K562 (cell line): ENCODE measurements around the gene TM7SF2. TPM values are rescaled to one million over a fixed set of nuclear protein-coding genes. Genes with fewer than 3 reads are reported as not detected.

ENCODE experiments used
- ATAC-seq: fragments of 200-7000 bp; cut with Tn5 transposase; 3 replicates; pipeline ENCODE4 v1.9.1; 2020; ENCODE audit warnings: moderate library complexity
- BruUV-seq: library from RNA; stranded (reverse); fragments of 400-500 nt; replicated peaks from 2 replicates; lab custom pipeline; 2021; lab: Mats Ljungman, UMichigan
- CTCF ChIA-PET: fragments of 300-600 bp; formaldehyde crosslinking; extraction: SDS; loops from one replicate; lab custom pipeline; 2021; ENCODE audit warnings: low intra/inter-chr PET ratio; lab: Yijun Ruan, JAX
- POLR2A ChIA-PET: fragments of 300-600, 350-650 bp; sonication (Branson Sonifier 250); formaldehyde crosslinking; extraction: SDS; loops from one replicate; lab custom pipeline; 2021; ENCODE audit warnings: antibody characterized with exemption, inconsistent platforms; lab: Yijun Ruan, JAX
- DNase-seq, 4 experiments: peaks; one replicate each; pipeline versions ENCODE4 v3.0.0 to v3.0.0-alpha.2; 2011 to 2018; ENCODE audit warnings: low spot score in 3 of 4, mixed read lengths in 3 of 4; ENCODE audit errors: extremely low read depth in 1 of 4
- FAIRE-seq: peaks from 2 replicates; lab custom pipeline; 2011; peaks lifted over from hg19 to GRCh38; lab: Jason Lieb, UNC
- H2AFZ ChIP-seq: 2 replicates; pipeline ENCODE4 v1.6.0; 2011; ENCODE audit warnings: low read depth, low read length, control low read depth, inconsistent platforms
- H3K27ac ChIP-seq: fragments of 200-600 bp; 3 replicates; pipeline ENCODE4 v1.8.0; 2011; ENCODE audit warnings: low read depth, mild to moderate bottlenecking, control low read depth, inconsistent platforms, low read length, moderate library complexity, mixed read lengths; ENCODE audit errors: extremely low read depth
- H3K27me3 ChIP-seq, 2 experiments: fragments of 300-600 bp in 1 of 2; 2 replicates in 1 of 2; 3 replicates in 1 of 2; pipeline versions ENCODE4 v1.6.0 to v1.8.0; 2011; ENCODE audit warnings: inconsistent platforms in 2 of 2, low read length in 2 of 2, mild to moderate bottlenecking in 1 of 2, mixed read lengths in 1 of 2, moderate library complexity in 1 of 2; ENCODE audit not compliant: control insufficient read depth in 2 of 2, insufficient read depth in 2 of 2
- H3K36me3 ChIP-seq: fragments of 300-600 bp; 3 replicates; pipeline ENCODE4 v1.8.0; 2011; ENCODE audit warnings: mild to moderate bottlenecking, low read length, inconsistent platforms; ENCODE audit not compliant: control insufficient read depth, insufficient read depth
- H3K4me1 ChIP-seq, 2 experiments: fragments of 200-600 bp in 1 of 2; replicated peaks in 1 of 2; 2 replicates in 1 of 2; 3 replicates in 1 of 2; pipeline versions ENCODE4 v1.5.1 to v1.8.0; 2011; ENCODE audit warnings: inconsistent platforms in 2 of 2, low read length in 2 of 2, mild to moderate bottlenecking in 1 of 2, mixed read lengths in 1 of 2, moderate library complexity in 1 of 2; ENCODE audit not compliant: control insufficient read depth in 2 of 2, insufficient read depth in 2 of 2
- H3K4me2 ChIP-seq: 2 replicates; pipeline ENCODE4 v1.6.1; 2011; ENCODE audit warnings: low read length, control low read depth, inconsistent platforms, mixed read lengths; ENCODE audit not compliant: insufficient read depth
- H3K4me3 ChIP-seq: fragments of 200-600 bp; sonication (generic), shearing (Covaris generic); 2 replicates; pipeline ENCODE4 v1.5.1; 2016; ENCODE audit warnings: control low read depth, inconsistent platforms
- H3K79me2 ChIP-seq: fragments of 200-600 bp; 3 replicates; pipeline ENCODE4 v1.8.0; 2011; ENCODE audit warnings: low read length, inconsistent platforms; ENCODE audit not compliant: control insufficient read depth, insufficient read depth
- H3K9ac ChIP-seq, 2 experiments: 2 replicates each; pipeline versions ENCODE4 v1.6.0 to v1.6.1; 2011; ENCODE audit warnings: low read depth in 2 of 2, low read length in 2 of 2, control low read depth in 1 of 2, inconsistent platforms in 1 of 2, mild to moderate bottlenecking in 1 of 2, mixed read lengths in 1 of 2; ENCODE audit not compliant: insufficient read depth in 1 of 2
- H3K9me1 ChIP-seq: one replicate; pipeline ENCODE4 v1.6.0; 2011; ENCODE audit warnings: inconsistent platforms, mild to moderate bottlenecking, low read length, moderate library complexity; ENCODE audit not compliant: control insufficient read depth, insufficient read depth
- H3K9me3 ChIP-seq: replicated peaks from 2 replicates; pipeline ENCODE4 v1.5.1; 2011; ENCODE audit warnings: low read depth, low read length, inconsistent platforms; ENCODE audit not compliant: control insufficient read depth, insufficient read depth
- H4K20me1 ChIP-seq: replicated peaks from 2 replicates; pipeline ENCODE4 v1.6.1; 2011; ENCODE audit warnings: low read length, inconsistent platforms, mixed read lengths; ENCODE audit not compliant: control insufficient read depth, insufficient read depth
- CEBPB ChIP-seq: fragments of 450-650 bp; IDR thresholded peaks from 2 replicates; pipeline ENCODE4 v1.6.1; 2016; ENCODE audit warnings: missing genetic modification characterization, missing compliant biosample characterization
- ZNF76 ChIP-seq: fragments of 250-450 bp; sonication (Bioruptor Pico); IDR thresholded peaks from 2 replicates; pipeline ENCODE4 v1.4.0; 2020; ENCODE audit warnings: mild to moderate bottlenecking, moderate library complexity, borderline replicate concordance
- WGBS: fragments of 100-300 bp; shearing (Covaris generic); methylation state at CpG from one replicate; pipeline ENCODE4 v1.1.6; 2016; ENCODE audit warnings: low coverage, mixed read lengths; ENCODE audit not compliant: insufficient coverage; ENCODE audit errors: missing lambda C conversion rate; 5-methylcytosine and 5-hydroxymethylcytosine counted together
- in situ Hi-C: fragments of 300-500 bp; cut with MboI; formaldehyde crosslinking; loops from 4 replicates; pipeline ENCODE4 v1.15.0; 2018; ENCODE audit warnings: inconsistent platforms, mixed read lengths
- intact Hi-C: fragments of 100-400 bp; cut with micrococcal nuclease; formaldehyde crosslinking; loops from 2 replicates; pipeline ENCODE4 v1.14.2; 2022
- polyA plus RNA-seq, 8 experiments: library from polyadenylated mRNA; depleted of rRNA in 4 of 8; stranded (reverse) in 5 of 8; unstranded in 3 of 8; fragments of >200 nt; fragmentation: Nextera tagmentation in 2 of 8; fragmentation: Illumina TruSeq in 1 of 8; extraction: Ambion mirVana in 2 of 8; extraction: Trizol in 1 of 8; gene quantifications; 2 replicates each; pipeline versions ENCODE4 v1.2.1 to v1.2.3, GENCODE V29; 2011 to 2014; ENCODE audit warnings: inconsistent platforms in 1 of 8, missing spikeins in 1 of 8
- total RNA-seq, 7 experiments: library from RNA; depleted of rRNA in 6 of 7; stranded (reverse); fragments of >200 nt in 6 of 7; fragmentation: Illumina TruSeq in 2 of 7; extraction: Trizol in 2 of 7; gene quantifications; 2 replicates each; pipeline versions ENCODE4 v1.2.1 to v1.2.3, GENCODE V29; 2011 to 2021; ENCODE audit warnings: low replicate concordance in 1 of 7
- TF ChIP-seq, protein P1 (sequence below): fragments of 450-650 bp; formaldehyde crosslinking; IDR thresholded peaks from 2 replicates; pipeline ENCODE4 v1.4.0; 2020; ENCODE audit warnings: mild to moderate bottlenecking
- TF ChIP-seq, protein P2 (sequence below): fragments of 250-450 bp; sonication (Bioruptor Pico); IDR thresholded peaks from 2 replicates; pipeline ENCODE4 v1.5.0; 2021

The TM7SF2 gene
- total and polyA plus RNA-seq, 9 of the 15 experiments (the other 6 are each of a cell fraction or from before 2014, with no cell fraction given): 1.2 to 22.0 (median 14.3) TPM

DNA sequence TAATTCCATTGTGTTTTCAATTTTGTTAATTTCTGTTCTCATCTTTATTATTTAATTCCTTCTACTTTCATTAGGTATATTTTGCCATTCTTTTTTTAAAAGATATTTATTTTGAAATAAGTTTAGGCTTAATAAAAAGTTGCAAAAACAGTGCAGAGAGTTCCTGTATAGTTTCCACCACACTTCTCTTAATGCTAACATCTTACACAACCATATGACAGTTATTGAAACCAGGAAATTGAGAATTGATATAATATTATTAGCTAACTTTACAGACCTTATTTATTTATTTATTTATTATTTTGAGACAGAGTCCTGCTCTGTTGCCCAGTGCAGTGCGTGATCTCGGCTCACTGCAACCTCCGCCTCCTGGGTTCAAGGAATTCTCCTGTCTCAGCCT lies 44.6 kb downstream of the TM7SF2 start:
- Histone ChIP-seq H3K9ac (no peak overlapping the region), H2AFZ (no peak overlapping the region), H3K9me3 (no peaks in the 10 kb centered on the region), H3K27me3 (no peaks in the 10 kb centered on the region), H3K27ac (no peak overlapping the region), H3K4me2 (no peak overlapping the region), H3K4me1 (peaks cover 8 to 11% of the 10 kb centered on the region in 2 experiments), H3K9me1 (no peaks in the 10 kb centered on the region), H3K36me3 (no peaks in the 10 kb centered on the region), H3K79me2 (no peaks in the 10 kb centered on the region), H3K4me3 (no peak overlapping the region), H4K20me1 (no peaks in the 10 kb centered on the region)
- no peak for FAIRE-seq
- no peak for DNase-seq
- ChIA-PET CTCF (no interaction called here), POLR2A (interaction anchor here (2.1 to 5.4 kb wide), 2 partner anchors 9 to 14 kb away, joined by 5 to 39 read pairs; partner anchors contain the start of gene SPDYC)
- ATAC-seq: no peak
- WGBS: 96% methylated on average over 3 of the region's 3 CpGs
- TF ChIP-seq ZNF76 (CRISPR knock-in tag): no peak
- TF ChIP-seq, protein P1, sequence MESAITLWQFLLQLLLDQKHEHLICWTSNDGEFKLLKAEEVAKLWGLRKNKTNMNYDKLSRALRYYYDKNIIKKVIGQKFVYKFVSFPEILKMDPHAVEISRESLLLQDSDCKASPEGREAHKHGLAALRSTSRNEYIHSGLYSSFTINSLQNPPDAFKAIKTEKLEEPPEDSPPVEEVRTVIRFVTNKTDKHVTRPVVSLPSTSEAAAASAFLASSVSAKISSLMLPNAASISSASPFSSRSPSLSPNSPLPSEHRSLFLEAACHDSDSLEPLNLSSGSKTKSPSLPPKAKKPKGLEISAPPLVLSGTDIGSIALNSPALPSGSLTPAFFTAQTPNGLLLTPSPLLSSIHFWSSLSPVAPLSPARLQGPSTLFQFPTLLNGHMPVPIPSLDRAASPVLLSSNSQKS: no peak
- no TSS peak for BruUV-seq
- intact Hi-C loops: no loop called here
- in situ Hi-C loops: no loop called here

DNA sequence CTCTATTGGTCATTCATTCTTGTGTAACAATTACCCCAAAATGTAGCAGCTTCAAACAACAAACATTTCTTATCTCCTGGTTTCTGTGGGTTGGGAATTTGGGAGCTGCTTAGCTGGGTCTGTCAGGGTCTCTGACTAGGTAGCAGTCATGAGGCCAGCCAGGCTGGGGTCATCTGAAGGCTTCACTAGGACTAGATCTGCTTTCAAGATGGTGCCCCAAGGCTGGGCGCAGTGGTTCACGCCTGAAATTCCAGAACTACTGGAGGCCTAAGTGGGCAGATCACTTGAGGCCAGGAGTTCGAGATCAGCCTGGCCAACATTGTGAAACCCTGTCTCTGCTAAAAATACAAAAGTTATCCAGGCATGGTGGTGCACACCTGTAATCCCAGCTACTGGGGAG lies 45.3 kb downstream of the TM7SF2 start:
- Histone ChIP-seq H3K79me2 (no peaks in the 10 kb centered on the region), H4K20me1 (no peaks in the 10 kb centered on the region), H3K4me1 (peaks cover 7 to 10% of the 10 kb centered on the region in 2 experiments; a peak in 4 of 5 replicates), H2AFZ (no peak overlapping the region), H3K4me2 (no peak overlapping the region), H3K9me1 (no peaks in the 10 kb centered on the region), H3K36me3 (no peaks in the 10 kb centered on the region), H3K4me3 (no peak overlapping the region), H3K27ac (no peak overlapping the region), H3K27me3 (no peaks in the 10 kb centered on the region)
- CTCF ChIA-PET: interaction anchor here (0.6 kb wide), 1 partner anchor 13 kb away, joined by 3 read pairs; no protein-coding TSS in a partner anchor
- in situ Hi-C loops (no loop called here), intact Hi-C loops (no loop called here)
- no TSS peak for BruUV-seq
- ATAC-seq (no peak), FAIRE-seq (no peak)
- 0 out of 2 replicates have a peak, but pooled peaks have one; percentile 7 for TF ChIP-seq CEBPB
- TF ChIP-seq, protein P2, sequence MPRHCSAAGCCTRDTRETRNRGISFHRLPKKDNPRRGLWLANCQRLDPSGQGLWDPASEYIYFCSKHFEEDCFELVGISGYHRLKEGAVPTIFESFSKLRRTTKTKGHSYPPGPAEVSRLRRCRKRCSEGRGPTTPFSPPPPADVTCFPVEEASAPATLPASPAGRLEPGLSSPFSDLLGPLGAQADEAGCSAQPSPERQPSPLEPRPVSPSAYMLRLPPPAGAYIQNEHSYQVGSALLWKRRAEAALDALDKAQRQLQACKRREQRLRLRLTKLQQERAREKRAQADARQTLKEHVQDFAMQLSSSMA: no peak
- TF ChIP-seq, all 486 proteins: peak for 1
- POLR2A ChIA-PET: interaction anchor here (0.6 to 5.4 kb wide), 4 partner anchors 8 to 153 kb away, joined by 4 to 39 read pairs (median 6); partner anchors contain the start of gene SPDYC
- no peak for DNase-seq
- no peaks in the 10 kb centered on the region for H3K9me3 ChIP-seq
- WGBS: 70% methylated on average over 3 of the region's 3 CpGs
- H3K9ac ChIP-seq: peak overlapping the region in 1 of 2 experiments; percentile 45; a peak in 1 of 4 replicates
